H9 (cell line): Measurements from ENCODE around the gene CYP2D6. TPM values are rescaled to one million over a fixed set of nuclear protein-coding genes. Genes with fewer than 3 reads are reported as not detected.
"Not testable (repeated sequence)": the region's sequence is repeated elsewhere in the genome, so short reads cannot be mapped to it uniquely, and the experiment has no call there.

Experiments
- DNase-seq: peaks from one replicate; pipeline ENCODE4 v3.0.0-alpha.2; 2017
- H2AFZ ChIP-seq: one replicate; pipeline ENCODE4 v1.6.1; 2013; ENCODE audit warnings: mild to moderate bottlenecking, low read length, control low read depth, moderate library complexity
- H2AK5ac ChIP-seq: 2 replicates; pipeline ENCODE4 v1.6.1; 2013; ENCODE audit warnings: low read length, control low read depth, mixed read lengths; ENCODE audit not compliant: insufficient read length
- H2BK120ac ChIP-seq: one replicate; pipeline ENCODE4 v1.6.1; 2013; ENCODE audit warnings: low read depth, mild to moderate bottlenecking, low read length, control low read depth, inconsistent platforms; ENCODE audit not compliant: poor library complexity, severe bottlenecking
- H2BK12ac ChIP-seq: 2 replicates; pipeline ENCODE4 v1.6.1; 2013; ENCODE audit warnings: low read length, control low read depth, mixed read lengths, low read depth; ENCODE audit not compliant: insufficient read length
- H2BK15ac ChIP-seq: 2 replicates; pipeline ENCODE4 v1.6.1; 2013; ENCODE audit warnings: low read depth, low read length, control low read depth
- H2BK20ac ChIP-seq: one replicate; pipeline ENCODE4 v1.6.1; 2013; ENCODE audit warnings: low read depth, mild to moderate bottlenecking, low read length, control low read depth, inconsistent platforms; ENCODE audit not compliant: poor library complexity, severe bottlenecking
- H2BK5ac ChIP-seq: 2 replicates; pipeline ENCODE4 v1.6.1; 2013; ENCODE audit warnings: low read length, control low read depth, mixed read lengths; ENCODE audit not compliant: insufficient read length
- H3K14ac ChIP-seq: 2 replicates; pipeline ENCODE4 v1.6.1; 2013; ENCODE audit warnings: low read length, control low read depth; ENCODE audit not compliant: insufficient read depth
- H3K18ac ChIP-seq: 2 replicates; pipeline ENCODE4 v1.6.1; 2013; ENCODE audit warnings: low read depth, mild to moderate bottlenecking, mixed read lengths, low read length, control low read depth; ENCODE audit not compliant: insufficient read length
- H3K23ac ChIP-seq: 2 replicates; pipeline ENCODE4 v1.6.1; 2013; ENCODE audit warnings: low read length, control low read depth, mixed read lengths, low read depth; ENCODE audit not compliant: insufficient read length
- H3K23me2 ChIP-seq: 2 replicates; pipeline ENCODE4 v1.6.1; 2013; ENCODE audit warnings: low read depth, mild to moderate bottlenecking, mixed read lengths, low read length, control low read depth; ENCODE audit not compliant: insufficient read length, poor library complexity, severe bottlenecking
- H3K27ac ChIP-seq: 2 replicates; pipeline ENCODE4 v1.5.1; 2013; ENCODE audit warnings: low read length, control low read depth, mixed read lengths, low read depth; ENCODE audit not compliant: insufficient read length
- H3K27me3 ChIP-seq: 2 replicates; pipeline ENCODE4 v1.6.1; 2013; ENCODE audit warnings: low read length, control low read depth, inconsistent platforms; ENCODE audit not compliant: insufficient read depth
- H3K4ac ChIP-seq: 2 replicates; pipeline ENCODE4 v1.6.1; 2013; ENCODE audit warnings: low read depth, mild to moderate bottlenecking, control low read depth, inconsistent platforms, low read length, moderate library complexity
- H3K4me1 ChIP-seq: 2 replicates; pipeline ENCODE4 v1.6.1; 2013; ENCODE audit warnings: low read length, control low read depth, inconsistent platforms; ENCODE audit not compliant: insufficient read depth
- H3K4me2 ChIP-seq: 2 replicates; pipeline ENCODE4 v1.6.1; 2013; ENCODE audit warnings: low read length, control low read depth, mixed read lengths; ENCODE audit not compliant: insufficient read length, insufficient read depth
- H3K56ac ChIP-seq: 2 replicates; pipeline ENCODE4 v1.6.1; 2013; ENCODE audit warnings: low read depth, mild to moderate bottlenecking, mixed read lengths, low read length, control low read depth; ENCODE audit not compliant: insufficient read length
- H3K79me1 ChIP-seq: 2 replicates; pipeline ENCODE4 v1.6.1; 2013; ENCODE audit warnings: low read depth, mild to moderate bottlenecking, moderate library complexity, low read length, control low read depth, inconsistent platforms; ENCODE audit not compliant: insufficient read depth, poor library complexity, severe bottlenecking
- H3K79me2 ChIP-seq: 2 replicates; pipeline ENCODE4 v1.6.1; 2013; ENCODE audit warnings: low read length, control low read depth, inconsistent platforms; ENCODE audit not compliant: insufficient read depth
- H3K9ac ChIP-seq: 2 replicates; pipeline ENCODE4 v1.6.1; 2013; ENCODE audit warnings: low read length, control low read depth, mixed read lengths; ENCODE audit not compliant: insufficient read length; ENCODE audit errors: extremely low read depth
- H3K9me3 ChIP-seq: one replicate; pipeline ENCODE4 v1.6.1; 2013; ENCODE audit warnings: low read depth, low read length, inconsistent platforms; ENCODE audit not compliant: control insufficient read depth
- H3T11ph ChIP-seq: one replicate; pipeline ENCODE4 v1.6.1; 2013; ENCODE audit warnings: mild to moderate bottlenecking, low read length, control low read depth, inconsistent platforms
- H4K20me1 ChIP-seq: one replicate; pipeline ENCODE4 v1.6.1; 2013; ENCODE audit not compliant: control insufficient read depth, insufficient read length, insufficient read depth
- H4K5ac ChIP-seq: 2 replicates; pipeline ENCODE4 v1.6.1; 2013; ENCODE audit warnings: low read depth, mild to moderate bottlenecking, mixed read lengths, low read length, control low read depth; ENCODE audit not compliant: insufficient read length
- H4K8ac ChIP-seq: replicated peaks from 2 replicates; pipeline ENCODE4 v1.6.1; 2013; ENCODE audit warnings: low read length, control low read depth, mixed read lengths, low read depth; ENCODE audit not compliant: insufficient read length
- H4K91ac ChIP-seq: 2 replicates; pipeline ENCODE4 v1.6.1; 2013; ENCODE audit warnings: low read depth, mild to moderate bottlenecking, moderate library complexity, mixed read lengths, low read length, control low read depth; ENCODE audit not compliant: insufficient read length
- H3K27ac Mint-ChIP-seq, 3 experiments: 2 replicates in 2 of 3; 3 replicates in 1 of 3; pipeline ENCODE4 v1.8.0; 2020 to 2021; ENCODE audit warnings: mixed read lengths in 3 of 3, mild to moderate bottlenecking in 1 of 3, moderate library complexity in 1 of 3
- H3K27me3 Mint-ChIP-seq: 2 replicates; pipeline ENCODE4 v1.8.0; 2021; ENCODE audit warnings: low read depth, mild to moderate bottlenecking, moderate library complexity, mixed read lengths
- H3K36me3 Mint-ChIP-seq, 3 experiments: 2 replicates in 2 of 3; 3 replicates in 1 of 3; pipeline ENCODE4 v1.8.0; 2020 to 2021; ENCODE audit warnings: low read depth in 3 of 3, mixed read lengths in 3 of 3; ENCODE audit not compliant: insufficient read depth in 1 of 3
- H3K4me1 Mint-ChIP-seq, 2 experiments: 2 replicates each; pipeline ENCODE4 v1.8.0; 2020; ENCODE audit warnings: mixed read lengths in 2 of 2
- H3K4me3 Mint-ChIP-seq, 2 experiments: 2 replicates in 1 of 2; 3 replicates in 1 of 2; pipeline ENCODE4 v1.8.0; 2020 to 2021; ENCODE audit warnings: mild to moderate bottlenecking in 2 of 2, mixed read lengths in 2 of 2, moderate library complexity in 1 of 2
- H3K9me3 Mint-ChIP-seq, 2 experiments: 2 replicates in 1 of 2; 3 replicates in 1 of 2; pipeline ENCODE4 v1.8.0; 2020; ENCODE audit warnings: mild to moderate bottlenecking in 2 of 2, mixed read lengths in 2 of 2, moderate library complexity in 1 of 2
- WGBS: extraction: QIAGEN DNeasy Blood & Tissue Kit; methylation state at CpG from one replicate; pipeline ENCODE4 v1.1.7; 2013; ENCODE audit warnings: missing lambda C conversion rate, low lambda C conversion rate, mixed read lengths; ENCODE audit not compliant: insufficient read length; ENCODE audit errors: extremely low coverage; 5-methylcytosine and 5-hydroxymethylcytosine counted together
- long read RNA-seq: library from polyadenylated mRNA; unstranded; transcript quantifications from one replicate; pipeline ENCODE4 v2.0.0, GENCODE V29; 2020
- total RNA-seq: library from RNA; stranded (reverse); gene quantifications from 2 replicates; pipeline ENCODE4 v1.2.1, GENCODE V29; 2021

The CYP2D6 gene
- total RNA-seq = 2.0 and 2.3 TPM in 2 replicates
- long read RNA-seq = 0 reads

GRCh38 chr22:42130639-42131431 is at the start of gene CYP2D6:
Gene CYP2D6, minus strand, starts transcription at chr22:42130810. Its CDS starts 19 bp downstream, at chr22:42130791.
- not testable (repeated sequence) for H4K5ac ChIP-seq, H3K4me3 Mint-ChIP-seq, H3K27me3 ChIP-seq, H3K23me2 ChIP-seq, H3K79me1 ChIP-seq, H3K9me3 ChIP-seq, H3K9me3 Mint-ChIP-seq, DNase-seq, H4K91ac ChIP-seq, H3K9ac ChIP-seq, H4K20me1 ChIP-seq, H3K56ac ChIP-seq, H2AK5ac ChIP-seq, H3K4me1 Mint-ChIP-seq, H2BK20ac ChIP-seq, H3K4me2 ChIP-seq, H3K14ac ChIP-seq, H2BK12ac ChIP-seq, H3K4ac ChIP-seq, H2BK15ac ChIP-seq, H4K8ac ChIP-seq, H3K27ac Mint-ChIP-seq, H3K79me2 ChIP-seq, H2AFZ ChIP-seq, H2BK120ac ChIP-seq, H3K4me1 ChIP-seq, H3K18ac ChIP-seq, H3T11ph ChIP-seq, H3K23ac ChIP-seq, H3K27ac ChIP-seq, H2BK5ac ChIP-seq
- H3K36me3 Mint-ChIP-seq = peaks cover 0 to 10% (median 3%) of the 10 kb centered on the region in 3 experiments; a peak in 5 of 7 replicates
- H3K27me3 Mint-ChIP-seq = peaks cover 35% of the 10 kb centered on the region
- no CpG with 5 or more reads among the region's 14 CpGs for WGBS
